ENCODE measurements around the gene INO80E. TPM values are rescaled to one million over a fixed set of nuclear protein-coding genes. Genes with fewer than 3 reads are reported as not detected.

INO80E gene
- total and polyA plus RNA-seq, 2 of the 8 experiments (the other 6 are each of a cell fraction or from before 2014, with no cell fraction given): 43.0 to 91.2 TPM

GRCh38 chr16:30054451-30054850 lies 58.4 kb downstream of the INO80E start (continued):
- no peak for TF ChIP-seq CHD7 (IDR thresholded peaks at IDR 0.05; ENCODE audit: insufficient replicate concordance, low read length)
- TF ChIP-seq CHD2 (IDR thresholded peaks at IDR 0.05; ENCODE audit: low read length): no peak
- no peak for TF ChIP-seq TAF1 (IDR thresholded peaks at IDR 0.05; ENCODE audit: low read depth, low read length)
- no peak for TF ChIP-seq TBP (IDR thresholded peaks at IDR 0.05; ENCODE audit: low read depth, low read length)
- TF ChIP-seq ASH2L (IDR thresholded peaks at IDR 0.05; ENCODE audit: low read length): no peak
- TF ChIP-seq TAF7 (optimal IDR thresholded peaks at IDR 0.05; ENCODE audit: borderline replicate concordance, low read depth, low read length): no peak
- no peak for TF ChIP-seq GTF2F1 (IDR thresholded peaks at IDR 0.05; ENCODE audit: borderline replicate concordance, low read depth, low read length)
- no peak for TF ChIP-seq SIN3A (conservative IDR thresholded peaks at IDR 0.05 in 1 of 2, IDR thresholded peaks at IDR 0.05 in 1 of 2; ENCODE audit: low read depth in 1 of 2, low read length in 2 of 2)
- no peak for TF ChIP-seq CHD1 (IDR thresholded peaks at IDR 0.05; ENCODE audit: low read depth, low read length)
- no peak for TF ChIP-seq E2F6 (IDR thresholded peaks at IDR 0.05)
- TF ChIP-seq PHF8 (conservative IDR thresholded peaks at IDR 0.05; ENCODE audit: low read depth, low read length): no peak
- TF ChIP-seq BACH1 (IDR thresholded peaks at IDR 0.05; ENCODE audit: low read length): no peak
